Stimulated activated CD4-positive, alpha-beta T cell treated with anti-CD3 and anti-CD28 coated beads, TNF-alpha, amount 100 ng/mL, for 4 hours (primary cell): ENCODE data around the gene HEPACAM.
A peak's percentile ranks its signal among the peaks of the same experiment; 100 is the strongest.

Experiments used
- DNase-seq, 3 experiments: peaks; one replicate each; pipeline ENCODE4 v3.0.0-alpha.2; 2020; ENCODE audit warnings: low read depth in 3 of 3

Gene HEPACAM

DNA sequence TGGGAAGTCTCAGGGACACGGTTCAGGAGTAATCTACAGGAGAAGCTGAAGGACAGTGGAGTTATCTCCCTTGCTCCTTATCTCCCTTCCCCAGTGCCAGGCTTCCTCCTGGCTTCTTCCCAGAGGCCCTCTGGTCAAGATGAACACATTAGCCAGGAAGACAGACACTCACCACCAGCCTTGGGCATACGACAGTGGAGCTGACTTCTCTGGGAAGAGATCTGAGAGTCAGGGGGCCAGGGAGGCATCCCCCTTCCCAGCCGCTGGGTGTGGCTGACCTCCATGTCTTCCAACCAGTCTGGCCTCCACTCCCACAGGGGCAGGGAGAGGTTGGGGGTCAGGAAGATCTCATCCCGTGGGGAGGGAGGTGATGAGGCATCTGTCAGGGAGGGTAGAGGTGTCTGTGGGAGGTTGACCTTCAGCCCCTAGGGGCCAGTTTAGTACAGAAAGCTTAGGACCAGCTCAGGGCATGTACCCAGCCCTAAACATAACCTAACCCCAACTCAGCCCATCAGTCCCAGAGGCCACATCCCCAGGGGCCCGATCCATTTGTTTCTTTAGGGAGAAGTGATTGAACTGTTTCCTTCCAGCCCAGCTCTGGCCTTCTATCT lies 50.9 kb downstream of the HEPACAM start:
- DNase-seq, result no peak

DNA sequence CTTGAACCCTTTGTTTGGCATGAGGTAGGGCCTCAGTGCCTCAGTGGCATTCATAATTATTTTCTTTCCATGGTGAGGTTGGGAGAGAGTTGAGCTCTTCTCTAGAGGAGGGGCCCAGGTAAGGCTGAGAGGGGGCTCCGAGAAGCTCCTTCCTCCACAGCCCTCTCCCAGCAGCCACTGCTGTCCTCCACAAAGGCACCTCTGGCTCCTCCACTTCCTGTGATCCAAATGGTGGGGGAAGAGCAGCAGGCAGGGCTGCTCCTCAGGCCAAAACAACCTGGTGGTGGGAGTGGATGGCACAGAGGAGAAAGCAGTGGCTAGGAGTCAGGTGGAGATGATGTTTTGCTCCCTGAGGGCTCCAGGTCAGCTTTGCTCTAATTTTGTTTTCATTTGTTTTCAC lies 51.5 kb downstream of the HEPACAM start:
- no peak for DNase-seq

DNA sequence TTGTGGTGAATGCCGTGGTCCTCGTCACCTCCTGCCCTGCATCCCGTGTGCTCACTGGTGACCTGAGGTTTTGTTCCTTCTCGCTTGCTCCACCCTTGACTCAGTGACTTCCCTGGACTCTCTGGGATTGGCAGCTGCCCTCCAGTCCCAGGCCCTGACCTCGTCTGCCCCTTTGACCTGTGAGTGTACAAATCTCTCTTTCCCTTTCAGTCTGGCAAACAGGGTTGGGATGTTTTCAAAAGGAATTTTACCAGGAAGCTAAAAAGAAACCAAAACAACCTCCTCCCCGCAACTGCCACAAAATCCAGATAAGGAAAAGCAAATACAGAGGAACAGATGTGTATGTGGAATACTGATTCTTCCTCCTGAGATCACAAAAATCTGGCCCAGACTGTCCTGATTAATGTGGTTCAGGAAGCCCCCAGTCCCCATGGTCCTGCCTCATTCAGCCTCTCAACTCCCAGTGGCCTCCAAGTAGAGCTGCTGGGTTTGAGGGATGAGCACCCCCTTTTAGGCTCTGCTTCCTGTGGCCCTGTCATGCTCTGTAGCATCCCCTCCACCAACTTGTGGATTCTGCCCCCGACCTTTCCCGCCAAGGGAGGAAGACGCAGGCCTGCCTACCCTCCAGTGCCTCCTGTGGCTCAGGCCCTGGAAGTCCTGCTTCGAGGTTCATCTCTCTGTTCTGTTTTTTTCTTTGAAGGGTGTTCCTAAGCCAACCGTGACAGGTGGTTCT lies 53.3 kb downstream of the HEPACAM start:
- no peak for DNase-seq

DNA sequence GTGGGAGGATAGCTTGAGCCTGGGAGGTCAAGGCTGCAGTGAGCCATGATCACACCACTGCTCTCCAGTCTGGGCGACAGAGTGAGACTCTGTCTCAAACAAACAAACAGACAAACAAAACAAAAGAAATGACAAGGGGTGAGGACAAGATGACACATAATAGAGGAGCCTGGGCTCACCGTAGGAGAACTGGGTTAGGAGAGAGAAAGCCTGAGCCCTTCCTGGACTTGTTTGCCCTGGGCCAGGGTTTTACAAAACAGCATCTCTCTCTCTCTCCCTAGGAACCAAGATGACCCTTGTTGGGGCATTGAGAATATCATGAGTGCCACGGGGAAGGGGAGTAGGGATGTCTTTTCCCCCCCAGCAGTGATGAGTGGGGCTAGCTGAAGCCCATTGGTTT lies 54.9 kb downstream of the HEPACAM start:
- no peak for DNase-seq

DNA sequence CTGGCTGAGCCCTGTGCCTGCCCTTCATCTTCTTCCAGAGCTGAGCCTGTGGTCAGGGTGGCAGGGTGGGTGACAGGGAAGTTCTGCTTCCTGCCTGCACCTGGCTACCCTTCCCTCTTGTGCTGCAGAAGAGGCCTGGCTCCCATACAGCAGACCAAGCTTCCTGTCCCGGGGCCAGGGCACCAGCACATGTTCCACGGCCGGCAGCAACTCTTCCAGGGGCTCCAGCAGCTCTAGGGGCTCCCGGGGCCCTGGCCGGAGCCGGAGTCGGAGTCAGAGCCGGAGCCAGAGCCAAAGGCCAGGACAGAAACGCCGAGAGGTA lies 55.6 kb downstream of the HEPACAM start:
- no peak for DNase-seq

DNA sequence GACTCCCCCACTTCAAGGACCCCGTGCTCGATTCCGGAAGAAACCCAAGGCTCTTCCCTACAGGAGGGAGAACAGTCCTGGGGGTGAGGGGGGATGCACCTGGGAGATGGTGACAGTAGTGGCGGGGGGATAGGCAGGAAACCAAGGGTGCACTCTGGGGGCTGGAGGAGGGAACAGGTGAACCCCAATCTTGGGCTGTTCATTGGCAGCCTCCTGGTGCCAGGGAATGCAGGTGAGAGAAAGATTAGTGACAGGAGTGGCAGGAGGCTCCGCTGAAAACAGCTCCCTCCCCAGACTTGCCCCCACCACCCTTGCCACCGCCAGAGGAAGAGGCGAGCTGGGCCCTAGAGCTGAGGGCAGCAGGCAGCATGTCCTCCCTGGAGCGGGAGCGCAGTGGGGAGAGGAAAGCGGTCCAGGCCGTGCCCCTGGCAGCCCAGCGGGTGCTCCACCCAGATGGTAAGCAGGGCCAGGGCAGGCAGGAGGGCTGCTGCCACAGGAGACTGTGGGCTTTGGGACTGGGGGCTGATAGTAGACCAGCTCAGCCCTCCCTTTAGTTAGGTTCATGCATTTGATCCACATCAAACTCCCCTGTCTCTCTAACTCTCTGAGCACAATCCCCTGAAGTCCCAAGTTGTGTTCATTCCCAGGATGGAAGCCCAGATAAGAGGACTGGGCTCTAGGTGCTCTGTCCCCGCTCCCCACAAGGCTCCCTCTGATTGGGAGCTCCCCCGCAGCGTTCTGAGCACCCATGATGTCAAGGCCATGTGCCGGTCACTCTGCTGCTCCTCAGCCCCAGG lies 56.2 kb downstream of the HEPACAM start:
- DNase-seq, result no peak

DNA sequence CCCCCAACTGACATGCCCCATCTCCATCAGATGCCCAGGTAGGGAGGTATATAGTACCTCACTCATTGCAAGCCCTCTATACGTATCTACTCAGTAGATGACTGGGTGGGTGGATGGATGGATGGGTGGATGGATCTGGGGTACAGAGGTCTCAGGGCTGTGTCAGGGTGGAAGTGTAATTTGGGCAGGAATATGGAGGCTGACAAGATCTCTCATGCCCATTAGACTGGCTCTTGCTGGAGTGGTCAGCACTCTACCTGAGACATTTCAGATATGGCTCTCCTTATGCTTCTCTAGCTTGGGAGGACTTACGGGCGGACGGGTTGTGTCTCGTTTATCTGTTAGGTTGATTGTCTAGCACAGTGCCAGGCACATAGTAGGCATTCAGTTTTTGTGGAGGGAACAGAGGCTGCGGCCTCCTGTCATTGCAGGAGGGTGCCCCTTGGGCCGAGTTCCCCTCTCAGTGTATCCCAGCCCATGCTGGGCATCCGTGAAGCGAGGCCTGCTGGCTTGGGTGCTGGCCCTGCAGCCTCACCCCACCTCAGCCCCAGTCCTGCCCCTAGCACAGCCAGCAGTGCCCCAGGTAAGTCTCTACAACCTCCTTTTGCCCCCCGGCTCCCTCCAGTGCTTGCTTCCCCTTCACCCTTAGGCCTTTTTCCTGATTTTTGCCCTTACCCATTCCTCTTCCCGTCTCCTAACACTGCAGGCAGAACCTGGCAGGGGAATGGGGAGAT lies 56.9 kb downstream of the HEPACAM start:
- DNase-seq, result no peak

DNA sequence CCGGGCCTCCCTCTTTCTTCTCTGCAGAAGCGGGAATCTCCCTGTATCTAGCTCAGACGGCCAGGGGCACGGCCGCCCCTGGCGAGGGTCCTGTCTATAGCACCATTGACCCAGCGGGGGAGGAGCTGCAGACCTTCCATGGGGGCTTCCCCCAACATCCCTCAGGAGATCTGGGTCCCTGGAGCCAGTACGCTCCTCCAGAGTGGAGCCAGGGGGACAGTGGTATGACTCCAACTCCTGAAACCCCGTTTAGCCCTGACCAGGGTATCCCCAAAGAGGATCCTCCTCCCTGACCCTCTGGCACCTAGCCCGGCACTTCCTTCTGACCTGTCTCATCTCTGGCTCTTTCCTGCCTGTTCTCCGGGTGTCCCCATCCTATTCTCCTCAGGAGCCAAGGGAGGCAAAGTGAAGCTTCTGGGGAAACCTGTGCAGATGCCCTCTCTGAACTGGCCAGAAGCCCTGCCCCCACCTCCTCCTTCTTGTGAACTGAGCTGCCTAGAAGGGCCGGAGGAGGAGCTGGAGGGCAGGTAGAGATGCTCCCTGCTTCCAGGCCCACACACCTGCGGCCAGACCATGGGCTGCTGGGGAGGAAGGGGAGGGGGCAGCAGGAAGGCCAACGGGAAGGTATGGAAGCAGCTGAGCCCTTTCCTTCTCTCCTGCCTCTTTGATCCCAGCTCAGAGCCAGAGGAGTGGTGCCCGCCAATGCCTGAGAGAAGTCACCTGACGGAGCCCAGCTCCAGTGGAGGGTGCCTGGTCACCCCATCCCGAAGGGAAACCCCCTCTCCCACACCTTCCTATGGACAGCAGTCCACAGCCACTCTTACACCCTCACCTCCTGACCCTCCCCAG lies 57.7 kb downstream of the HEPACAM start:
- DNase-seq, result no peak

DNA sequence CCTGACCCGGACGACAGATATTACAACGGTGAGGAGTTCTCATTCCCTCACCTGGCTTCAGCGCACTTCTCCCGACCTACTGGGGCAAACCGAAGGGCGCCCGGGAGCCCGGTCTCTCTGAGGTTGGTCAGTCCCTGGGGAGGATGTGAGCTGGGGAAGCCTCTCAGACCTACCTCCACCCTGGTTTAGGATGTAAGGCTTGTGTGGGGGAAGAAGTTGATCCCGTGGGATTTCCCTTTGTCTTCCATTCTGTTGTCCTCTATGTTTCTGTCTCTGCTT lies 58.3 kb downstream of the HEPACAM start:
- DNase-seq, result no peak

DNA sequence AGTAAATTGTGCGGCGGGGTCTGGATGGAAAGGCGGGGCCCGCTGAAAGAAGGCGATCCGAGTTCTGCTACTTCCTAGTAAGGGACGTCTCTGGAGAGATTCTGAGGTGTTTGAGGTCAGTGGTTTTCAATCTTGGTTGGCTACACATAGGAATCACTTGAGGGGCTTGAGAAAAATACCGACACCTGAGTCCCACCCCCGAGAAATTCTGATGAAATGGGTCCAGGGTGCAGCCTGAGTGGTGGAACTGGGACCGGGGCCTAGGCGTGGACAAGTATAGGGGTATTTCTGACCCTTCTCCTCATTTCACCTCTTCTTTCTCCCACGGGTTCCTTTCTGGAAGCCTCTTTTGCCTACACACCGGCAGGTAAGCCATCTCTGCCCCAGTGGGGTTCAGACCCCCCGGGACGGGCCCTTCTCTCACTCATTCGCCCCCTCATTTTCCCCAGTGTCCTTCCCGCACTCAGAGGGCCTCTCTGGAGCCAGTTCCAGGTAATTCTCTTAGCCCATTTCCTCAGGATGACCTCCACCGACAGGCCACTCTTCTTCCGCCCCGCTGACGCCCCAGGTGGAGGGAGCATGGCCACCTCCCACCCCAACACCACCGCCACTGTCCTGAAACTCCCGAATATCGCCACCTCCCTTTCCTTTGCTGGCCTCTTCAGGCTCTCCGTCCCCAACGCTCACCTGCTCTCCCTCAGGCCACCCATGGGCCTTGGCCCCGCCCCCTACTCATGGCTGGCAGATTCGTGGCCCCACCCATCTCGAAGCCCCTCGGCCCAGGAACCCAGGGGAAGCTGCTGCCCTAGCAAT lies 58.8 kb downstream of the HEPACAM start:
- DNase-seq, result no peak

DNA sequence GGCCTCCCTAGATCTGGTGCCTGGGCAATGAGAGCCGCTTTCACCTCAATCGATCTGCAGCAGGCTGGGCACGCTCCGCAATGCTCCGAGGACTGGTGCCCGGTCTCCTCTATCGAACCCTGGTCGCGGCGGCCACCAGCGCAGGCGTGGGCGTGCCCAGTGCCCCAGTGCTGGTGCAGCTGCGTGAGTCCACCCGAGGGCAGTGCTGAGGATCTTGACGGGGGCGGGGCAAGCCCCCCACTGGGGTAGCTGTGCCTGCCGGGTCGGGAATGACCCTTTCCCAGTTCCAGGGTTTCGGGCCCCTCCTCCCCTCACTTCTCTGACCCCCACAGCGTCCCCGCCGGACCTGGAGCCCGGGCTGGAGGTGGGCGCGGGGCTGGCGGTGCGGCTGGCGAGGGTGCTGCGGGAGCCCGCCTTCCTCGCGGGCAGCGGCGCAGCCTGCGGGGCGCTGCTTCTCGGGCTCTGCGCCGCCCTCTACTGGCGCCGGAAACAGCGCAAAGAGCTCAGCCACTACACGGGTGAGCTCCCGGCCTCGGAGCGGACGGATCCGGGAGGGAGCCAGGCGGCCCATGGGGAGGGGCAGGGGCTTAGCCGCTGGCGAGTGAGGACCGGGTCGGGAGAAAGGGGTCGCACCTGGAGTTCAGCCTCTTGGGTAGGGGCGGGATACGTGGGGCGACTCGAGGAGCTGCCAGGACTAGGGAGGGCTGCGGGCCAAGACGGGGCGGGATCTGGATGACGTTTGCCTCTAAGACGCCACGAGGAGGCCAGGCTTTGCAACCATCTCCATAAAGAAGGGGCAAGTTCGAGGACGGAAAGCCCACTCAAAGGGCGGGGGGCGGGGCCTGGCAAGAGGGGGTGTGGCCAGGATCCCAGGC lies 59.7 kb downstream of the HEPACAM start:
- DNase-seq, result peak; percentile 54 to 66 (median 66)

DNA sequence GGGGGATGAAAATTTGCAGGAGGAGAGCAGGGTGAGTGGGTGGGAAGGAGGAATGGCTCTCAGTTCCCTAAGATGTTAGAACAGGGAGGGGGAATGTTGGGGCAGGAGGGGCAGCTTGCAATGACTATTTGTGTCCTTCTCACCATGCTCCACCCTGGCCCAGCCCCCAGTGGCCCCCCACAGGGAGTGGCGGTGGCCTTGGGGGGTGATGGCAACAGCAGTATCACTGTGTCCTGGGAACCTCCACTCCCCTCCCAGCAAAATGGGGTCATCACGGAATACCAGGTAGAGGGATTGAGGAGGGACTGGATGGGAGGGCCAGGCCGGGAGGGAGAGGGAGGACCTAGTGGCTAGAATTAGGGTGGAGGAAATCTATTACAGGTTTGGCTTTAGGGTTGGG lies 60.4 kb downstream of the HEPACAM start:
- no peak for DNase-seq

DNA sequence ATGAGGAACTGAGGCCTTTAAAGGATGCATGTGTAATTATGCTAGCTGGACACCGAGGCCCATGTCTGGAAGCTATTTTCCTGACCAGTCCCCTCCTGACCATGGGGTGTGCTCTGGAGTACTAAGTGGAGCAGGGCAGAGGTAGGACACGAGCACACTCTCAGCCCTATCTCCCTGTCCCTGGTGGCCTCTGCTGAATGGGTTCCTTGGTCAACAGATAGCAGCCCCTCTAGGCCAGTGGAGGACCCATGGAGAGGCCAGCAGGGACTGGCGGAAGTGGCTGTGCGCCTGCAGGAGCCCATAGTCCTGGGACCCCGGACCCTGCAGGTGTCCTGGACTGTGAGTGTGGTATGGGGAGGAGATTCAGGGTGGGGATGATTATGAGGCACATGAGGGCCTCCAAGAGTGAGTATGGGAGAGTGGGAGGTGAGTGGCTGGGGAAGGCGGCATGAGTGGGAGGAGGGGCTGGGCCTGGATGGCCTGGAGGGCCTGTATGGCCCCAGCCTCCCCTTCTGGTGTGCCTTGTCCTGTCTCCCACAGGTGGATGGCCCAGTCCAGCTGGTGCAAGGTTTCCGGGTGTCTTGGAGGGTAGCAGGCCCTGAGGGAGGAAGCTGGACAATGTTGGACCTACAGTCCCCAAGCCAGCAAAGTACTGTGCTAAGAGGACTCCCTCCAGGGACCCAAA lies 61.1 kb downstream of the HEPACAM start:
- DNase-seq, result no peak

DNA sequence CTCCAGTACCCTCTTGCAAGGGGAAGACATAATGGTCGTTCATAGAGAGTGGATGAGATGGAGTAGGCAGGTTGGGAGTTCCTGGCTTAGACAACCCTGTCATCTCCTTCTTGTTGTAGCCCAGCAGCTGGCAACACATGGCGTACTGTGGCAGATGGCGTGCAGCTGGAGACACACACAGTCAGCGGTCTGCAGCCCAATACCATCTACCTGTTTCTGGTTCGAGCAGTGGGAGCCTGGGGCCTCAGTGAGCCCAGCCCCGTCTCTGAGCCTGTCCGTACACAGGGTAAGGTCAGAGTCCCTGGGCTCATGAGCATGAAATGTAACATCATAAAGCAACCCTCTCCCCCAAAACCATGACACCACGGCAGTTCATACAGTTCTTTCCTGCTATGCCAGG lies 61.9 kb downstream of the HEPACAM start:
- DNase-seq, result no peak

DNA sequence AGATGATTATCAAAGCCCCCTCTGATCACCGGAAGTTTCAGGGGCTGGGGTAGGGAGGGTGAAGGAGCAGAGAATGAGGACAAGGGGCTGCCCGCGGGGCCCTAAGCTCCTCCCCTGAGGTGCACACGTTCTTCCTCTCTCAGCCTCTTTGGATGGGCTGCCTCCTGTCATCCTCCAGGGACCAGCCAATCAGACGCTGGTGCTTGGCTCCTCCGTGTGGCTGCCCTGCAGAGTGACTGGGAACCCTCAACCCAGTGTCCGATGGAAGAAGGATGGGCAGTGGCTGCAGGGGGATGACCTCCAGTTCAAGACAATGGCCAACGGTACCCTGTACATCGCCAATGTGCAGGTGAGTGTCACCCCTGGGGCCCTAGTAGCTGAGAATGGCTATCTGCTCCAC lies 63.1 kb downstream of the HEPACAM start:
- no peak for DNase-seq

DNA sequence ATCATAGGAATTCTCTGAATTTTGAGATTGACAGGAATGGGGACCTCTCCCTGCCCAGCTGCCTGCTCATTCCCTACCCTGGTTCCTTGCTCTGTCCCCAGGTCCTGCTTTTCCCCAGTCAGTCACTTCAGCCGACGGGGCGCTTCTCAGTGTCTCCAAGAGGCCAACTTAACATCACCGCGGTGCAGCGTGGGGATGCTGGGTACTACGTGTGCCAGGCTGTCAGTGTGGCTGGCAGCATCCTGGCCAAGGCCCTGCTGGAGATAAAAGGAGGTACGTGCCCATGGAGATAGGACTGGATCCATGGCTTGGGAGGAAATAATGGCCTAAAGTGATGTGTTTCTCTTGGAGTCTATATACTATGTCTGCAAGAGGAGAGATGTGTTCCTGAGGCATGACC lies 63.6 kb downstream of the HEPACAM start:
- no peak for DNase-seq

DNA sequence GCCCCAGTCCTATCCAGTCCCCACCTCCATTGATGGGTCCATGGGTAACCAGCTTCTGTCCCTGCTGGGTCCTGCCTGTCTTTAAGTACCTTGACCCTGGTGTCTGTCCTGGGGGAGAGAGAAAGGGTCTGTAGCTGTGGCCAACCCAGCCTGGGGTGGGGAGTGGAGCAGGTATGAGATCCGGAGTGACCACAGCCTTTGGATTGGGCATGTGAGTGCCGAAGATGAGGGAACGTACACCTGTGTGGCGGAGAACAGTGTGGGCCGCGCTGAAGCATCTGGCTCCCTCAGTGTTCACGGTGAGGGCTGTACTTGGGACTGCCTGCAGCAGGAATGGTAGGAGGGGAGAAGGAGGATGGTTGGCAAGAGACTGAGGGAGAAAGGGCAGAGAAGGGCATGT lies 65.4 kb downstream of the HEPACAM start:
- DNase-seq, result no peak

DNA sequence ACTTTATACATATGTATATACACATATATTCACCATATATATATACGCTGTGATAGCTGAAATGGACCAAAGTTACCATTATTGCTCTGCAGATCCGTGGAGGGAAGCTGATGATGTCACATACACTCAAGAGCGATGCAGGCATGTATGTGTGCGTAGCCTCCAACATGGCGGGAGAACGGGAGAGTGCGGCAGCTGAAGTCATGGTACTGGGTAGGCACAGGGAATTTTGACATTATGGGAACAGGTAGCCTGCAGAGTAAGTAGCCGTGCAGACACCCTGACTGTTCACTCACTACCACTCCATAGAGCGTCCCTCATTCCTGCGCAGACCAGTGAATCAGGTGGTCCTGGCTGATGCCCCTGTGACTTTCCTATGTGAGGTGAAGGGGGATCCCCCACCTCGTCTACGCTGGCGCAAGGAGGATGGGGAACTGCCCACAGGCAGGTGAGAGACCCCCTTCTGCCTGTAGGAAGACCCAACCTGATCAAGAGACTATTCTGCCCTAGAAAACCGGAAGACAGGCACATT lies 65.9 kb downstream of the HEPACAM start:
- no peak for DNase-seq

DNA sequence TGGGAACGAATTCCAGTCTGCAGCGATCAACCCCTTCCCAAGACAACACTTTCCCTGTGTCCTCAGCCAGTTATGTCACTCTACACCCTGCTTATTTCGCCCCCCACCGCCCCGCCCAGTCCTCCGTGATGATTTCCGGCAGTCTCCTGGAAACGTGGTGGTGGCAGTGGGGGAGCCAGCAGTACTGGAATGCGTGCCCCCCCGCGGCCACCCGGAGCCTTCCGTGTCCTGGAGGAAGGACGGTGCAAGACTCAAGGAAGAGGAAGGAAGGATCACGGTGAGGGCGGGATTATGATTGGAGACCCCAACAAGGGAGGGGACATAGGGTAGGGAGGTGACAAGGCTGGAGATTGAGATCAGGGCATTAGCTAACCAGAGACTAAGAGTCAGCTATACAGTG lies 66.5 kb downstream of the HEPACAM start:
- DNase-seq, result no peak
